Colonic mucosa (tissue), 4 donors: ENCODE measurements around the gene CHRDL2. TPM values are rescaled to one million over a fixed set of nuclear protein-coding genes. Genes with fewer than 3 reads are reported as not detected.

ENCODE experiments used
- DNase-seq: peaks from one replicate; pipeline ENCODE4 v3.0.0-alpha.2; 2020
- H3K27ac ChIP-seq: fragments of 200-600 bp; one replicate; pipeline ENCODE4 v1.8.0; 2021
- H3K27me3 ChIP-seq: fragments of 200-600 bp; one replicate; pipeline ENCODE4 v1.8.0; 2021
- H3K36me3 ChIP-seq: fragments of 200-600 bp; one replicate; pipeline ENCODE4 v1.8.0; 2021
- H3K4me1 ChIP-seq: fragments of 200-600 bp; one replicate; pipeline ENCODE4 v1.8.0; 2021; ENCODE audit warnings: mild to moderate bottlenecking
- H3K4me3 ChIP-seq: fragments of 200-600 bp; one replicate; pipeline ENCODE4 v1.8.0; 2021
- H3K9ac ChIP-seq, 2 donors: one replicate each; pipeline ENCODE4 v1.7.0; 2013; ENCODE audit warnings: control low read depth in 2 of 2, low read depth in 2 of 2, low read length in 2 of 2
- H3K9me3 ChIP-seq: fragments of 200-600 bp; one replicate; pipeline ENCODE4 v1.8.0; 2021
- CTCF ChIP-seq: fragments of 200-600 bp; IDR thresholded peaks from one replicate; pipeline ENCODE4 v1.8.0; 2022; ENCODE audit warnings: antibody characterized with exemption, mild to moderate bottlenecking
- intact Hi-C: fragments of 100-400 bp; cut with DNase I; formaldehyde crosslinking; loops from one replicate; pipeline ENCODE4 v1.14.1; 2022
- total RNA-seq, 2 donors: library from RNA; stranded (reverse); fragmentation: NEBNext Ultra II Directional in 1 of 2; extraction: Animal tissue kit (Norgen Biotek cat#: 25700) in 1 of 2; gene quantifications; one replicate each; pipeline ENCODE4 v1.2.1, GENCODE V29; 2021
- donor health status: healthy.
- donor health status: DM: no; HTN: no; CAD: no.
- donor health status: DM: no; HTN: no; CAD: no.

Gene CHRDL2
- total RNA-seq, 2 donors from 2014 or later = 0.42 to 26.5 TPM

DNA sequence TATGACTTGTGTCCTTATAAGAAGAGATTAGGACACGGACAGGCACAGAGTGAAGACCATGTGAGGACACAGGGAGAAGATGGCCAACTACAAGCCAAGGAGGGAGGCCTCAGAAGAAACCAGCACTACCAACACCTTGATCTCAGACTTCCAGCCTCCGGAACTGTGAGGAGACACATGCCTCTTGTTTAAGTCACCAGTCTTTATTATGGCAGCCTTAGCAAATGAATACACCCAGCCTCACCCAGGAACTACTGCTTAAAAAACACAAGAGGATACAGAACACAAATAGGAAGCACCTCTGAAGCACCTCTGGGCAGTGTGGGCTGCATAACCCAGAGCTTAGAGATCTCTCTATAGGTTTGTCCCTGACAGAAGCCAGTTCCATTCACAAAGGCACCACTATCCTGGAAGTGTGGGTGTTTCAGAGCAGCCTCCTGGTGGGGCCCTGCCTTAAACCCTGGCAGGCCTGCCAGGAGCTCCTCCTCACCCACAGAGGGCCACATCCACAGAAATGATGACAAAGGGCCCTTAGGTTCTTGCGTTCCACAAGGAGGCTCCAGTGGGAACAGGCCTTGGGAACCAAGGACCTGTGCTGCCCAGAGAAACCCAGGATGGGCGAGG lies 58.8 kb downstream of the CHRDL2 start:
- Histone ChIP-seq H3K4me3 (no peak overlapping the region), H3K9ac (peak overlapping the region in 1 of 2 donors; percentile 23), H3K4me1 (no peaks in the 10 kb centered on the region), H3K9me3 (no peaks in the 10 kb centered on the region), H3K27me3 (no peaks in the 10 kb centered on the region), H3K36me3 (no peaks in the 10 kb centered on the region), H3K27ac (peak overlapping the region; percentile 66)
- TF ChIP-seq CTCF = no peak
- DNase-seq = peak; percentile 4
- intact Hi-C loops = no loop called here

DNA sequence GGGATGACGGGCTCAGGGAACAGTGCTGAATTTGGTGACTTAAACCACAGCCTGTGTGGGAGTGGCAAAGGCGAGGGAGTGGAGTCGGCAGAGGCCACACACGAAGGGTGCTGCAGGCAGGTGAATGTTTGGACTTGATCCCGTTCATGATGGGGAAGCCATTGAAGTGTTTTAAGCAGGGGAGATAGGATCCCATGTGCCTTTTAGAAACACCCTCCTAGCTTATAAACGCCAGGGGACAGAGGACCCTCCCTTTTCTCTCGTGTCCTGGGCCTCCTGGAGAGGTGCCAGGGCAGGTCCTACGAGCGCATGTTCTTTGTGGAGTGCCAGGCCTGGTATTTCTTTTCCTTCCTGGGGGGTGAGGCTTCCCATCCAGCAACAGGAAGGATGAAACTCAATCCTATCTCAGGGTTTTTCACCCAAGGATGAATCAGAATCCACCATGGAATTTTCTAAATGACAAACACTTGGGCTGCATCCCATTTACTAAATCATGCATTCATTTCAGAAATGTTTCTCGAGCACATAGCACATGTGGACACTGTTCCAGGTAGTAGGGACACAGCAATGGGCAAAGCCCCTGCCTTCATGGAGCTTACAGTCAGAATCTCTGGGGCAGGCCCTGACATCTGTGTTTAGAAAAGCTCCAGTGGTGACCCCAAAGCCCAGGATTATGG lies 59.6 kb downstream of the CHRDL2 start:
- DNase-seq = peak; percentile 12

GRCh38 chr11:74670171-74670570 lies 61.1 kb downstream of the CHRDL2 start:
- no peak overlapping the region for H3K27ac ChIP-seq
- peak; percentile 11 for DNase-seq

More for the DNA sequence above, 59.6 kb downstream of the CHRDL2 start:
- TF ChIP-seq CTCF = no peak
- H3K9me3 ChIP-seq = no peaks in the 10 kb centered on the region
- no peaks in the 10 kb centered on the region for H3K27me3 ChIP-seq
- H3K4me3 ChIP-seq = no peak overlapping the region
- no peak overlapping the region for H3K27ac ChIP-seq
- intact Hi-C loops = no loop called here
- no peaks in the 10 kb centered on the region for H3K36me3 ChIP-seq
- no peaks in the 10 kb centered on the region for H3K4me1 ChIP-seq
- no peak overlapping the region for H3K9ac ChIP-seq

GRCh38 chr11:74669211-74670160 lies 61.7 kb downstream of the CHRDL2 start:
- Histone ChIP-seq H3K27ac (no peak overlapping the region), H3K9me3 (no peaks in the 10 kb centered on the region), H3K27me3 (no peaks in the 10 kb centered on the region), H3K4me1 (no peaks in the 10 kb centered on the region), H3K36me3 (no peaks in the 10 kb centered on the region), H3K4me3 (no peak overlapping the region), H3K9ac (no peak overlapping the region)
- TF ChIP-seq CTCF = no peak
- intact Hi-C loops = no loop called here
- peak; percentile 10 for DNase-seq

More at GRCh38 chr11:74670171-74670570, 61.1 kb downstream of the CHRDL2 start:
- no peaks in the 10 kb centered on the region for H3K36me3 ChIP-seq
- H3K9me3 ChIP-seq = no peaks in the 10 kb centered on the region
- no peaks in the 10 kb centered on the region for H3K4me1 ChIP-seq
- no peak overlapping the region for H3K9ac ChIP-seq
- no peak overlapping the region for H3K4me3 ChIP-seq
- intact Hi-C loops = no loop called here
- H3K27me3 ChIP-seq = no peaks in the 10 kb centered on the region
- no peak for TF ChIP-seq CTCF

DNA sequence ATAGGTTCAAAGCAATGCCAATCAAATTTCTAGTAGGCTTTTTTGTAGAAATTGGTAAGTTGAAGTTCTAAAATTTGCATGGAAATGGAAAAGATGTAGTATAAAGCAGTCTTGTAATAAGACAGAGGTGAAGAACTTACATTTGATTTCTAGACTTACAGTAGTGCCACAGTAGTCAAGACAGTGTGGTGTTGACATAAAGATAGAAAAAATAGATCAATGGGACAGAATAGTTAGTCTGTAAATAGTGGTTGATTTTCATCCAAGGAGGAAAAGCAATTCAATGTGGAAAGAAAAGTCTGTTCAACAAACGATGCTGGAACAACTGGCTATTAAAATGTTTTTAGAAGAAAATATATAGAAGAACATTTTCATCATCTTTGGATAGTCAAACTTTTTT lies 67.9 kb downstream of the CHRDL2 start:
- H3K9me3 ChIP-seq = no peaks in the 10 kb centered on the region
- H3K36me3 ChIP-seq = no peaks in the 10 kb centered on the region
- intact Hi-C loops = no loop called here
- H3K9ac ChIP-seq = no peak overlapping the region
- no peak overlapping the region for H3K27ac ChIP-seq
- no peaks in the 10 kb centered on the region for H3K27me3 ChIP-seq
- DNase-seq = no peak
- H3K4me1 ChIP-seq = no peaks in the 10 kb centered on the region
- no peak for TF ChIP-seq CTCF
- H3K4me3 ChIP-seq = no peak overlapping the region
